ENCODE results near the gene PLEKHA7.

The PLEKHA7 gene

DNA sequence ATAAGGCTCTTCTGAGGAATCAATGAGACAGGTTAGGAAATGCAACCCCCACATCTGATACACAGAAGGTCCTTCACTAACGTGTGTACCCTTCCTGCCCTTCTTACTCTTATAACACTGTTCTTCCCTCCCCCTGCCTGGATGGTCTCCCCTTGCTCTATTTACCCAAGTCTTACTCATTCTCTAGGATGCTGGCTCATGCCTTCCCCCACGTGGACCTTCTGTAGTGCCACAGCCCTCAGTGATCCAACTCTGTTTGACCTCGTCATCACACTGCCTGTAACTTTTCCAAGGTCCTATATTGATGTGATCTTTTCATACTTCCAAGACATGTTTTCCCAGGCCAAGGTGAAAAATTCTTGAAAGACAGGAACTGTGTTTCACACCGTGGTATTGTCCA is 195.9 kb downstream of the PLEKHA7 start:
- TF ChIP-seq BACH2 (CRISPR knock-in tag; IDR thresholded peaks at IDR 0.05; ENCODE audit: borderline replicate concordance), result no peak
- TF ChIP-seq, protein P1, sequence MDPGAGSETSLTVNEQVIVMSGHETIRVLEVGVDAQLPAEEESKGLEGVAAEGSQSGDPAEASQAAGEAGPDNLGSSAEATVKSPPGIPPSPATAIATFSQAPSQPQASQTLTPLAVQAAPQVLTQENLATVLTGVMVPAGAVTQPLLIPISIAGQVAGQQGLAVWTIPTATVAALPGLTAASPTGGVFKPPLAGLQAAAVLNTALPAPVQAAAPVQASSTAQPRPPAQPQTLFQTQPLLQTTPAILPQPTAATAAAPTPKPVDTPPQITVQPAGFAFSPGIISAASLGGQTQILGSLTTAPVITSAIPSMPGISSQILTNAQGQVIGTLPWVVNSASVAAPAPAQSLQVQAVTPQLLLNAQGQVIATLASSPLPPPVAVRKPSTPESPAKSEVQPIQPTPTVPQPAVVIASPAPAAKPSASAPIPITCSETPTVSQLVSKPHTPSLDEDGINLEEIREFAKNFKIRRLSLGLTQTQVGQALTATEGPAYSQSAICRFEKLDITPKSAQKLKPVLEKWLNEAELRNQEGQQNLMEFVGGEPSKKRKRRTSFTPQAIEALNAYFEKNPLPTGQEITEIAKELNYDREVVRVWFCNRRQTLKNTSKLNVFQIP (CRISPR knock-in tag; IDR thresholded peaks at IDR 0.05; ENCODE audit: borderline replicate concordance, low read depth), result no peak
- no peak for ATAC-seq

DNA sequence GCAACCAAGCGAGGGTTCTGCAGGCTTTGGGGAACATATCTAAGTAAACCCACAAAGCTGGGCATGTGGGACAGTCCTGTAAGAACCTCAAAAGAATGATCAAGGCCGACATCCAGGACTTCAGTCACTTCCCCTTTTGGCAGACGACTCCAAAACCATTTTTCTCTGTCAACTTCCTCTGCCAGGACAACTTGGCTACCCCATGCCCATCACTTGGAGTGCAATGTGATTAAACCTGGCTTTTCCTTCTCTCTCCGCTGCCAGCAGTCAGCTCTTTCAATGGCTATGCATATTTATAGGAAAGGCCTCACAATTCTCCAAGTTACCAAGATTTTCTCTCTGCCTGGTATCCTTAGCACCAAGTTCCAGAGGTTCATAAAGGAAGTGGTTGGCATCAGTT is 196.9 kb downstream of the PLEKHA7 start:
- no peak for ATAC-seq
- TF ChIP-seq OSR1 (CRISPR knock-in tag; IDR thresholded peaks at IDR 0.05), result no peak
- no peak for TF ChIP-seq TOX (CRISPR knock-in tag; IDR thresholded peaks at IDR 0.05; ENCODE audit: borderline replicate concordance)
- no peak for TF ChIP-seq ZNF8 (CRISPR knock-in tag; IDR thresholded peaks at IDR 0.05)
- no peak for TF ChIP-seq ARNTL (CRISPR knock-in tag; IDR thresholded peaks at IDR 0.05; ENCODE audit: borderline replicate concordance, low read depth)
- TF ChIP-seq ISL1 (CRISPR knock-in tag; IDR thresholded peaks at IDR 0.05), result no peak
- TF ChIP-seq, protein P1 (CRISPR knock-in tag; IDR thresholded peaks at IDR 0.05; ENCODE audit: borderline replicate concordance, low read depth), result no peak
- no peak for TF ChIP-seq CSDC2 (CRISPR knock-in tag; IDR thresholded peaks at IDR 0.05)
- no peak for TF ChIP-seq ZNF70 (CRISPR knock-in tag; IDR thresholded peaks at IDR 0.05)
- TF ChIP-seq PPARA (CRISPR knock-in tag; IDR thresholded peaks at IDR 0.05; ENCODE audit: borderline replicate concordance), result no peak
- no peak for TF ChIP-seq ZNF565 (CRISPR knock-in tag; conservative IDR thresholded peaks at IDR 0.05; ENCODE audit: low read depth)
- TF ChIP-seq ZC3H10 (CRISPR knock-in tag; IDR thresholded peaks at IDR 0.05), result no peak
- TF ChIP-seq, protein P2, sequence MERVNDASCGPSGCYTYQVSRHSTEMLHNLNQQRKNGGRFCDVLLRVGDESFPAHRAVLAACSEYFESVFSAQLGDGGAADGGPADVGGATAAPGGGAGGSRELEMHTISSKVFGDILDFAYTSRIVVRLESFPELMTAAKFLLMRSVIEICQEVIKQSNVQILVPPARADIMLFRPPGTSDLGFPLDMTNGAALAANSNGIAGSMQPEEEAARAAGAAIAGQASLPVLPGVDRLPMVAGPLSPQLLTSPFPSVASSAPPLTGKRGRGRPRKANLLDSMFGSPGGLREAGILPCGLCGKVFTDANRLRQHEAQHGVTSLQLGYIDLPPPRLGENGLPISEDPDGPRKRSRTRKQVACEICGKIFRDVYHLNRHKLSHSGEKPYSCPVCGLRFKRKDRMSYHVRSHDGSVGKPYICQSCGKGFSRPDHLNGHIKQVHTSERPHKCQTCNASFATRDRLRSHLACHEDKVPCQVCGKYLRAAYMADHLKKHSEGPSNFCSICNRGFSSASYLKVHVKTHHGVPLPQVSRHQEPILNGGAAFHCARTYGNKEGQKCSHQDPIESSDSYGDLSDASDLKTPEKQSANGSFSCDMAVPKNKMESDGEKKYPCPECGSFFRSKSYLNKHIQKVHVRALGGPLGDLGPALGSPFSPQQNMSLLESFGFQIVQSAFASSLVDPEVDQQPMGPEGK (CRISPR knock-in tag; IDR thresholded peaks at IDR 0.05; ENCODE audit: borderline replicate concordance), result no peak
- no peak for TF ChIP-seq RARB (CRISPR knock-in tag; IDR thresholded peaks at IDR 0.05)

DNA sequence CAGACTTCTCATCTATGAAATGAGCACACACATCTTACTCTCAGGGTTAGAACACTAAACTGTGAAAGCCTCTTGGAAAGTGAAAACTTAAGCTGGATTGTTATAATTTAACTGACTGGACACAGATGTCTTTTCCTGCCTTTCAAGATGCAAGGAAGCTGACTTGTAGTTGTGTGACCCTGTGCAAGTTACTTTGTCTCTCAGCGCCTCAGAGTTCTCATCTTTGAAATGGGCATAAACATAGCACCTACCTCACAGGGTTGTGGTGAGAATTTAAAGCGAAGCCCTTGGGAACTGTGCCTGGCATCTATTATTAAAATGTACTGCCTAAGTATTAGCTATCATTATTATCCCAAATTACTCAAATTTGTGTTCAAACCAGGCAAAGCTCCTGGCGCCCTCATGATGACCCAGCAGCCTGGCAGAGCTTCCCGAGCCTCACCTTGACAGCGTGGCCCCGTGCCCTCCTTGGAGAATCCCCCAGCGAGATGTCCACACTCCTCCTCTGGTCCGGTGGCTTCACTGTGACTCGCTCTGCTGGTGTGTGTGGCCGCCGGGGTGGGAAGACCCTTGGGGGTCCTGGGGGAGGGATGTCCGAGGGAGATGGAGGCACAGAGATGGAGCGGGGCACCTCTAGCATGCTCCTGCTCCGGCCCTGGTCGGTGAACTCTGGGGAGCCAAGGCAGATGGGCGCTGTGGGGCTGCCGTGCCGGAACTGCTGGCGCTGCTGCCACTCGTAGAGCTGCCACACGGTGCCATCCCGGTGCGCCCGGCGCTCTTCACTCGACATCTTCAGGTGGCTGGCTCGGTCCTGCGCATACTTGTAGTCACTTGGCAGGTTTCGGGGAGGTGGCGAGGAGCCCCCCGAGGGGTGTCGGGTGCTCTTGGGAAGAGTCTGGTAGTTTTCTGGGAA is 197.6 kb downstream of the PLEKHA7 start:
- ATAC-seq, result no peak
- TF ChIP-seq ARNTL (CRISPR knock-in tag; IDR thresholded peaks at IDR 0.05; ENCODE audit: borderline replicate concordance, low read depth) (no peak), ESRRG (CRISPR knock-in tag; IDR thresholded peaks at IDR 0.05) (no peak), ZNF8 (CRISPR knock-in tag; IDR thresholded peaks at IDR 0.05) (no peak), TCF4 (CRISPR knock-in tag; IDR thresholded peaks at IDR 0.05; ENCODE audit: borderline replicate concordance) (no peak), ZNF70 (CRISPR knock-in tag; IDR thresholded peaks at IDR 0.05) (no peak), TOX (CRISPR knock-in tag; IDR thresholded peaks at IDR 0.05; ENCODE audit: borderline replicate concordance) (no peak), ZFP30 (CRISPR knock-in tag; IDR thresholded peaks at IDR 0.05) (no peak), ZFP3 (CRISPR knock-in tag; IDR thresholded peaks at IDR 0.05) (no peak), SNAI2 (CRISPR knock-in tag; IDR thresholded peaks at IDR 0.05) (no peak), CSDC2 (CRISPR knock-in tag; IDR thresholded peaks at IDR 0.05) (no peak), RARB (CRISPR knock-in tag; IDR thresholded peaks at IDR 0.05) (no peak), ISL1 (CRISPR knock-in tag; IDR thresholded peaks at IDR 0.05) (no peak)
- TF ChIP-seq, protein P3, sequence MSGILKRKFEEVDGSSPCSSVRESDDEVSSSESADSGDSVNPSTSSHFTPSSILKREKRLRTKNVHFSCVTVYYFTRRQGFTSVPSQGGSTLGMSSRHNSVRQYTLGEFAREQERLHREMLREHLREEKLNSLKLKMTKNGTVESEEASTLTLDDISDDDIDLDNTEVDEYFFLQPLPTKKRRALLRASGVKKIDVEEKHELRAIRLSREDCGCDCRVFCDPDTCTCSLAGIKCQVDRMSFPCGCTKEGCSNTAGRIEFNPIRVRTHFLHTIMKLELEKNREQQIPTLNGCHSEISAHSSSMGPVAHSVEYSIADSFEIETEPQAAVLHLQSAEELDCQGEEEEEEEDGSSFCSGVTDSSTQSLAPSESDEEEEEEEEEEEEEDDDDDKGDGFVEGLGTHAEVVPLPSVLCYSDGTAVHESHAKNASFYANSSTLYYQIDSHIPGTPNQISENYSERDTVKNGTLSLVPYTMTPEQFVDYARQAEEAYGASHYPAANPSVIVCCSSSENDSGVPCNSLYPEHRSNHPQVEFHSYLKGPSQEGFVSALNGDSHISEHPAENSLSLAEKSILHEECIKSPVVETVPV (CRISPR knock-in tag; IDR thresholded peaks at IDR 0.05), result no peak
- TF ChIP-seq, protein P2 (CRISPR knock-in tag; IDR thresholded peaks at IDR 0.05; ENCODE audit: borderline replicate concordance), result no peak
- TF ChIP-seq, protein P4, sequence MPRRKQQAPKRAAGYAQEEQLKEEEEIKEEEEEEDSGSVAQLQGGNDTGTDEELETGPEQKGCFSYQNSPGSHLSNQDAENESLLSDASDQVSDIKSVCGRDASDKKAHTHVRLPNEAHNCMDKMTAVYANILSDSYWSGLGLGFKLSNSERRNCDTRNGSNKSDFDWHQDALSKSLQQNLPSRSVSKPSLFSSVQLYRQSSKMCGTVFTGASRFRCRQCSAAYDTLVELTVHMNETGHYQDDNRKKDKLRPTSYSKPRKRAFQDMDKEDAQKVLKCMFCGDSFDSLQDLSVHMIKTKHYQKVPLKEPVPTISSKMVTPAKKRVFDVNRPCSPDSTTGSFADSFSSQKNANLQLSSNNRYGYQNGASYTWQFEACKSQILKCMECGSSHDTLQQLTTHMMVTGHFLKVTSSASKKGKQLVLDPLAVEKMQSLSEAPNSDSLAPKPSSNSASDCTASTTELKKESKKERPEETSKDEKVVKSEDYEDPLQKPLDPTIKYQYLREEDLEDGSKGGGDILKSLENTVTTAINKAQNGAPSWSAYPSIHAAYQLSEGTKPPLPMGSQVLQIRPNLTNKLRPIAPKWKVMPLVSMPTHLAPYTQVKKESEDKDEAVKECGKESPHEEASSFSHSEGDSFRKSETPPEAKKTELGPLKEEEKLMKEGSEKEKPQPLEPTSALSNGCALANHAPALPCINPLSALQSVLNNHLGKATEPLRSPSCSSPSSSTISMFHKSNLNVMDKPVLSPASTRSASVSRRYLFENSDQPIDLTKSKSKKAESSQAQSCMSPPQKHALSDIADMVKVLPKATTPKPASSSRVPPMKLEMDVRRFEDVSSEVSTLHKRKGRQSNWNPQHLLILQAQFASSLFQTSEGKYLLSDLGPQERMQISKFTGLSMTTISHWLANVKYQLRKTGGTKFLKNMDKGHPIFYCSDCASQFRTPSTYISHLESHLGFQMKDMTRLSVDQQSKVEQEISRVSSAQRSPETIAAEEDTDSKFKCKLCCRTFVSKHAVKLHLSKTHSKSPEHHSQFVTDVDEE (CRISPR knock-in tag; IDR thresholded peaks at IDR 0.05), result no peak

Measured in SK-N-SH treated with all-trans-retinoic acid at 6 μM for 48 hours (cell line).